Subcutaneous adipose tissue (tissue), 4 donors: ENCODE results near the gene ZSWIM4. TPM values are rescaled to one million over a fixed set of nuclear protein-coding genes. Genes with fewer than 3 reads are reported as not detected.

Experiments used
- total RNA-seq, 4 donors: library from RNA; depleted of rRNA; stranded (reverse); fragments of >200 nt; gene quantifications; one replicate each; pipeline ENCODE4 v1.1.0, GENCODE V29; 2016
- TF ChIP-seq, protein P1 (sequence below): fragments of 450-650 bp; IDR thresholded peaks from one replicate; pipeline ENCODE4 v1.5.1; 2016; ENCODE audit warnings: low read depth, mild to moderate bottlenecking, control low read depth, antibody characterized with exemption, moderate library complexity

ZSWIM4 gene
- total RNA-seq, 4 donors from 2014 or later: 1.6 to 4.7 (median 1.9) TPM

DNA sequence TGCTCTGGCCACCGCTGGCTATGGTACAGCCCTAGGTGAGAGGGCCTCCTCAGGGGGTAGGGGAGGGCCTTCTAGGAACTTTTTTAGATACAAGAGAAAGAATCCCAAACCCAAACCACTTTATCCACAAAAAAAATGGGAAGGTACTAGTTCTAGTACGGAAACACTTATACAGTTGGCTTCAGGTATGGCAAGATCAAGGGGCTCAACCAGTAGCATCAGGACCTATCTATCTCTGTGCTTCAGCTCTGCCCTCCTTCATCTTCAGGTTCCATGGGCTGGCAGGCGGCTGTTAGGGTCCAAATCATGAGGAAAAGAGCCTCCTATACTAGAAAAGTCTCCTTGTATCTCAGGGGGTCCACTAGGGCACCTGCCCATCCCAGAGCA, 29.2 kb upstream of the ZSWIM4 start:
- TF ChIP-seq, protein P1, sequence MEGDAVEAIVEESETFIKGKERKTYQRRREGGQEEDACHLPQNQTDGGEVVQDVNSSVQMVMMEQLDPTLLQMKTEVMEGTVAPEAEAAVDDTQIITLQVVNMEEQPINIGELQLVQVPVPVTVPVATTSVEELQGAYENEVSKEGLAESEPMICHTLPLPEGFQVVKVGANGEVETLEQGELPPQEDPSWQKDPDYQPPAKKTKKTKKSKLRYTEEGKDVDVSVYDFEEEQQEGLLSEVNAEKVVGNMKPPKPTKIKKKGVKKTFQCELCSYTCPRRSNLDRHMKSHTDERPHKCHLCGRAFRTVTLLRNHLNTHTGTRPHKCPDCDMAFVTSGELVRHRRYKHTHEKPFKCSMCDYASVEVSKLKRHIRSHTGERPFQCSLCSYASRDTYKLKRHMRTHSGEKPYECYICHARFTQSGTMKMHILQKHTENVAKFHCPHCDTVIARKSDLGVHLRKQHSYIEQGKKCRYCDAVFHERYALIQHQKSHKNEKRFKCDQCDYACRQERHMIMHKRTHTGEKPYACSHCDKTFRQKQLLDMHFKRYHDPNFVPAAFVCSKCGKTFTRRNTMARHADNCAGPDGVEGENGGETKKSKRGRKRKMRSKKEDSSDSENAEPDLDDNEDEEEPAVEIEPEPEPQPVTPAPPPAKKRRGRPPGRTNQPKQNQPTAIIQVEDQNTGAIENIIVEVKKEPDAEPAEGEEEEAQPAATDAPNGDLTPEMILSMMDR: no peak

DNA sequence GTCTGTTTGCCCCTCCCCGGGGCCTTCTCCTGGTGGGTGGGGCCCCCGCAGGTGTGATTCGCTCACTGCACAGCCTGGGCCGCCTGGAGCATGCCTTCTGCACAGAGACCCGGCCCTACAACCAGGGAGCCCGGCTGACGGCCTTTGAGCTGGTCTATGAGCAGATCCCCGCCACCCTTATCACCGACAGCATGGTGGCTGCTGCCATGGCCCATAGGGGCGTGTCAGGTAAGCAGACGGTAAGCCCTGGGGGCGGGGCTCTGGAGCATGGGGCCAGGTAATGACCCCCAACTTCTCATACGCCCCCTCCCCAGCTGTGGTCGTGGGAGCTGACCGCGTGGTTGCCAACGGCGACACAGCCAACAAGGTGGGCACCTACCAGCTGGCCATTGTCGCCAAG, 26.7 kb upstream of the ZSWIM4 start:
- TF ChIP-seq, protein P1: no peak

DNA sequence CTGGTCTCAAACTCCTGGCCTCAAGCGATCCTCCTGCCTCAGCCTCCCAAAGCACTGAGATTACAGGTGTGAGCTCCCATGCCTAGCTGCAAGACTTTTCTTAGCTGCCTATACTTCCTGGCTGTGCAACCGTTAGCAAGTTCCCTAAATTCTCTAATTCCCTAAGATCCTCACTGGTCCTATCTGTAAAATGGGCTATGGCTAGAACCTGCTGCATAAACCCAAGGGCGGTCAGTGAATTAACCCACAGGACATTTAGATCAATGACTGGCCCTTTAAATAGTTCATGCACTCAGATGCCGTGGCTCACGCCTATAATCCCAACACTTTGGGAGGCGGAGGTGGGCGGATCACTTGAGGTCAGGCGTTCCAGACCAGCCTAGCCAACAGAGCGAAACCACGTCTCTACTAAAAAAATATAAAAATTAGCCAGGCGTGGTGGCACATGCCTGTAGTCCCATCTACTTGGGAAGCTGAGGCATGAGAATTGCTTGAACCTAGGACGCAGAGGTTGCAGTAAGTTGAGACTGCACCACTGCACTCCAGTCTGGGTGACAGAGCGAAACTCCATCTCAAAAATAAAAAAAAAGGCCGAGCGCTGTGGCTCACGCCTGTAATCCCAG, 25.1 kb upstream of the ZSWIM4 start:
- TF ChIP-seq, protein P1: no peak

DNA sequence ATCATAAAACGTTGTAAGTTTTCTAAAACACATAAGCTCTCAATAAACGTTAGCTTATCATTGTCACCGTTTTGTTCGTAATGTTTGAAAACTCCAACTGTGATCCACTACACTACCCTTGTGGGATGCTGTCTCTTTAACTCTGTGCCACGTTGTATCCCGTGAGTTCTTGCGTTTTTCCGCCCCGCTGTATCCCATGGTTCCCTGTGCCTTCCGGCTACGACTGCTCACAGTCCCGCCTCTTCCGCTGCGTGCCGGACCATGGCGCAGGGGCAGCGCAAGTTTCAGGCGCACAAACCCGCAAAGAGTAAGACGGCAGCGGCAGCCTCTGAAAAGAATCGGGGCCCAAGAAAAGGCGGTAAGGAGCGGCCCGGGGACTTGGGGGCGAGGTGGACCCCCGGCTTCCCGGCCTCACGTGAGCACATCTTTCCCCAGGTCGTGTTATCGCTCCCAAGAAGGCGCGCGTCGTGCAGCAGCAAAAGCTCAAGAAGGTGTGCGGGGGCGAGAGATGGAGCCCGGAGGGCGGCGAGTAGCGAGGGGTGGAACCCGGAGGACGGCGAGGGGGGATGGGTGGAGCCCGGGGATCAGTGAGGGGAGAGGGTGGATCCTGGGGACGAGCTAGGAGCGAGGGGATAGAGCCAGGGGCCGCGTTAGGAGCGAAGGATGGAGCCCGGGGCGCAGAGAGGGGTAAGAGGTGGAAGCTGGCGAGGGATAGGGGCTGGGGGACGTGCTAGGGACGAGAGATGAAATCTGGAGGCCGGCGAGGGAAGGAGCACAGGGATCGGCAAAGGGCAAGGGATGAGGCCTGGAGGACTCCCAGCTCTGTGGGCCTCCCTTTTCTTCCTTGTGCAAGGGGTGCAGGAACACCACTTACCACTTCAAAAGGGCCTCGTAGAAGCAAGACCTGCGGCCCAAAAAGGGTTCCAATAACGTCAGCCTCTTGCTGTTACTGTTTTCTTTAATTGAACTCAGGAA, 20.7 kb upstream of the ZSWIM4 start, which contains the start of gene C19orf53:
Gene C19orf53 (plus strand): TSS at position 240 of the 975 bp plus-strand sequence. CDS start 22 bp downstream, at position 262.
- TF ChIP-seq, protein P1: no peak

DNA sequence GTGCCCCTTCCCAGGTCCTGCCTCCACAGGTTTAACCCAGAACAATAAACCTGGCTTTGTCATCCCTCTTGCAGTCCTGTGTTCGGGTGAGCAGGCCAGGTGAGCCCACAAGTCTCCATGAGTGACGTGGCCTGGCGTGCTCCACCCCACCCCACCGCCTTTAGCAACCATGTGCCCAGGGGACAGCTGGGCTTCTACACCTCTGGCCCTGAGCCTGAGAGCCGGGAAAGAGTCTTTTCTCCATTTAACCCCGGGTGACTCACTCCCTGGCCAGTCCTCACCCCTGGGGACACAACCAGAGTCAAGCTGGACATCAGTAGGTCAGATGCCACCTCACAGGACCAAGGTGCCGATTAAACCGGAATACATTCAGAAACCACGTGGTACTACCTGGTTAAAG, 16.8 kb upstream of the ZSWIM4 start:
- TF ChIP-seq, protein P1: no peak

DNA sequence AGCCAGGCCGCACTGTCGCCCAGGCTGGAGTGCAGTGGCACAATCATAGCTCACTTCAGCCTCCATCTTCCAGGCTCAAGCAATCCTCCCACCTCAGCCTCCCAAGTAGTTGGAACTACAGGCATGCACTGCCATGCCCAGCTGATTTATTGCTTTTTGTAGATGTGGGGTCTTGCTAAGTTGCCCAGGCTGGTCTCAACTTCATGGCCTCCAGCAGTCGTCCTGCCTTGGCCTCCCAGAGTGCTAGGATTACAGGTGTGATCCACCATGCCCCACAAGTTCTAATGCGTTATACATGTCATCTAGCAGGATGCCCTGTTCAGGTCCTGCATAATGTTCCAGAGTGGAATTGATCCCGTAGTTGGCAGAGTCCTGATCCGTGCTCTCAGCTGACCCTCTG, 16.4 kb upstream of the ZSWIM4 start:
- TF ChIP-seq, protein P1: no peak

DNA sequence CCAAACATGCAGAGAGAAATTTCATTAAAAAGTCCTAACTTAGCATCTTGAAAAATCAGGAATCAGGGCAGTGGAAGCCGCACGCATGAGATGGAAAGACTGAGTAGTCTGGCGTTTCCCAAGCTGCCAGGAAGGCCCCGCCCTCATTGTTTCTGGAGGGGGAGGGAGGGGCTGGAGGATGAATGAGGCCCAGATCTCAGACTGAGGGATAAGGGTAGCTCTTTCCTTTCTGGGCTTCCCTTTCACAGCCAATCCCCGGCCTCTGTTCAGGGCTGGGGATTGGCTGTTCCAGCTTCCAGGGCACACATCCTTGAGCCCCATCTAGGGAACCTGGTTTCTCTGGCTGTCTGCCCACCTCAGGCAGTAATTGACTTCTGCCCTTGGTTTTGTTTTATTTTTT, 13.7 kb upstream of the ZSWIM4 start:
- TF ChIP-seq, protein P1: no peak
